Tibial artery (tissue), 4 donors: ENCODE results near the gene ADM5.

Source experiments
- DNase-seq, 2 donors: peaks; one replicate each; pipeline ENCODE4 v3.0.0-alpha.2; 2019
- H3K27ac ChIP-seq, 2 donors: fragments of 200-600 bp; sonication (generic) in 1 of 2; 1 replicate in 1 of 2; 2 replicates in 1 of 2; pipeline ENCODE4 v1.5.1; 2018 to 2019; ENCODE audit warnings: mild to moderate bottlenecking in 1 of 2
- H3K27me3 ChIP-seq, 2 donors: fragments of 200-600 bp; sonication (generic) in 1 of 2; one replicate each; pipeline versions ENCODE4 v1.5.1 to v1.6.0; 2016 to 2019
- H3K36me3 ChIP-seq, 3 donors: fragments of 200-600 bp; sonication (generic) in 2 of 3; one replicate each; pipeline ENCODE4 v1.5.1; 2016 to 2019; ENCODE audit warnings: mild to moderate bottlenecking in 2 of 3
- H3K4me1 ChIP-seq, 4 donors: fragments of 200-600 bp; sonication (generic) in 2 of 4; 1 replicate in 3 of 4; 2 replicates in 1 of 4; pipeline ENCODE4 v1.5.1; 2016 to 2019
- H3K4me3 ChIP-seq, 2 donors: fragments of 200-600 bp; sonication (generic) in 1 of 2; 1 replicate in 1 of 2; 2 replicates in 1 of 2; pipeline ENCODE4 v1.5.1; 2018 to 2019; ENCODE audit warnings: mild to moderate bottlenecking in 2 of 2
- H3K9me3 ChIP-seq, 3 donors: fragments of 200-600 bp; sonication (generic) in 1 of 3; one replicate each; pipeline ENCODE4 v1.5.1; 2016 to 2019
- intact Hi-C: fragments of 100-400 bp; cut with DNase I; formaldehyde crosslinking; loops from one replicate; pipeline ENCODE4 v1.15.0; 2023; ENCODE audit warnings: low total_unique reads
- TF ChIP-seq, protein P1 (sequence below), 2 experiments: fragments of 200-600 bp in 1 of 2; fragments of 450-650 bp in 1 of 2; IDR thresholded peaks; one replicate each; pipeline ENCODE4 v1.5.1; 2017 to 2019; ENCODE audit warnings: antibody characterized with exemption in 2 of 2, mild to moderate bottlenecking in 1 of 2, moderate library complexity in 1 of 2

ADM5 gene

DNA sequence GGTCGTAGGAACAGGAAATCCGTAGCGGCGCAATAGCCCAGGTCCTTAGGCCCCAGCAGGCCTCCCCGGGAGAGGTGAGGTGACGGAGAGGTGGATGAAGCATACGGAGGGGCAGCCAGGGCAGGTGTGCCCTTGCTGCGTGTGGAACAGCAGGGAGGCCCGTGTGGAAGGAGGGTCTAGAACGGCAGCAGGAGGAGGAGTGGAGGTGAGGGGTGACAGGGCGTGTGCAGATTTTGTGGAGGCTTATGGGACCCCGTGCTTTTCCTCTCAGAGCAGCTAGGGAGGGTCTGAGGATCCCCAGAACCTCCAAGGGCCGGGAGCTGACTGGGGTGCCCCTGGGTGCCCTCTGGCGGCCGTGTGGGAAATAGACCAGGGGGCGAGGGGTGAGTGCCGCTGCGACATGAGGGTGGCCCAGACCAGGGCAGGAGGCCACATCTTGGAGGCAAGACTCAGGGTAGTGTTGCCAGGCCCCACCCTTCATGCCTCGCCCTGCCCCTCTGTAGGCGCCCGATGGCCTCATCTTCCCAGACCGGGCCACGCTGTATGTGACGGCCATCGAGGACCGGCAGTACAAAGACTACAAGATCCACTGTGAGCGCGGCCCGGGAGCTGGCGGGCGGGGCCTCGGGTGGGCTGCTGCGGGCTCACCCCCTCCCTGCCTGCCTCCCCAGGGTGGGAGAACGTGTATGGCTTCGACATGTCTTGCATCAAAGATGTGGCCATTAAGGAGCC, 5.0 kb upstream of the ADM5 start:
- Histone ChIP-seq H3K4me1 (peaks cover 0 to 24% (median 20%) of the 10 kb centered on the region in 4 donors), H3K27me3 (peaks cover 0 to 1% of the 10 kb centered on the region in 2 donors), H3K9me3 (no peaks in the 10 kb centered on the region), H3K4me3 (no peak overlapping the region), H3K36me3 (peaks cover 53 to 76% (median 70%) of the 10 kb centered on the region in 3 donors), H3K27ac (no peak overlapping the region)
- TF ChIP-seq, protein P1, sequence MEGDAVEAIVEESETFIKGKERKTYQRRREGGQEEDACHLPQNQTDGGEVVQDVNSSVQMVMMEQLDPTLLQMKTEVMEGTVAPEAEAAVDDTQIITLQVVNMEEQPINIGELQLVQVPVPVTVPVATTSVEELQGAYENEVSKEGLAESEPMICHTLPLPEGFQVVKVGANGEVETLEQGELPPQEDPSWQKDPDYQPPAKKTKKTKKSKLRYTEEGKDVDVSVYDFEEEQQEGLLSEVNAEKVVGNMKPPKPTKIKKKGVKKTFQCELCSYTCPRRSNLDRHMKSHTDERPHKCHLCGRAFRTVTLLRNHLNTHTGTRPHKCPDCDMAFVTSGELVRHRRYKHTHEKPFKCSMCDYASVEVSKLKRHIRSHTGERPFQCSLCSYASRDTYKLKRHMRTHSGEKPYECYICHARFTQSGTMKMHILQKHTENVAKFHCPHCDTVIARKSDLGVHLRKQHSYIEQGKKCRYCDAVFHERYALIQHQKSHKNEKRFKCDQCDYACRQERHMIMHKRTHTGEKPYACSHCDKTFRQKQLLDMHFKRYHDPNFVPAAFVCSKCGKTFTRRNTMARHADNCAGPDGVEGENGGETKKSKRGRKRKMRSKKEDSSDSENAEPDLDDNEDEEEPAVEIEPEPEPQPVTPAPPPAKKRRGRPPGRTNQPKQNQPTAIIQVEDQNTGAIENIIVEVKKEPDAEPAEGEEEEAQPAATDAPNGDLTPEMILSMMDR (IDR thresholded peaks at IDR 0.05): peak in 1 of 2 experiments; percentile 12
- DNase-seq: no peak
- intact Hi-C loops: no loop called here

DNA sequence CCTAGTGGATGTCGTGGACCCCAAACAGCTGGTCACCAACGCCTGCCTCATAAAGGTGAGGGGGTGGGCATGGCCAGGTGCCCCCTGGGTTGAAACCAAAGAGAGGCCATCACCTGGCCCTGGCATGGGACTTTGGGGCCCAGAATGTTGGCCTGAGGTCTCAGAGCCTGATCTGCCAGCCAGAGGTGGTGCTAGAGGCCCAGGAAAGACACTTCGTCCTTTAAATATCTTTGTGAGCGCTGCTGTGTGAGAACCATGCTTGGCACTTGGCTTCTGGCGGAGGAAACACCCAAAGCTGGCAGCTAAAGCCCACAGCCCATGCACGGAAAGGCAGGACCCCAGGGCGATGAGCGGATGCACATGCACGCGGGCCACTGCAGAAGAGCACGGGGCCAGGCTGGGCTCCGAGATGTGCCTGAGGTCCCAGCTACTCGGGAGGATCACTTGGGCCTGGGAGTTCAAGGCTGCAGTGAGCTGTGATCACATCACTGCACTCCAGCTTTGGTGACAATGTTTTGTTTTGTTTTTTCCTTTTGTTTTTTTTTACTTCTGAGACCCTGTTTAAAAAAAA, 4.3 kb upstream of the ADM5 start:
- Histone ChIP-seq H3K4me1 (peaks cover 0 to 24% (median 20%) of the 10 kb centered on the region in 4 donors), H3K27ac (no peak overlapping the region), H3K4me3 (no peak overlapping the region), H3K27me3 (peaks cover 0 to 3% of the 10 kb centered on the region in 2 donors), H3K9me3 (no peaks in the 10 kb centered on the region), H3K36me3 (peaks cover 53 to 76% (median 70%) of the 10 kb centered on the region in 3 donors)
- no peak for DNase-seq
- intact Hi-C loops: no loop called here
- TF ChIP-seq, protein P1 (IDR thresholded peaks at IDR 0.05): no peak

DNA sequence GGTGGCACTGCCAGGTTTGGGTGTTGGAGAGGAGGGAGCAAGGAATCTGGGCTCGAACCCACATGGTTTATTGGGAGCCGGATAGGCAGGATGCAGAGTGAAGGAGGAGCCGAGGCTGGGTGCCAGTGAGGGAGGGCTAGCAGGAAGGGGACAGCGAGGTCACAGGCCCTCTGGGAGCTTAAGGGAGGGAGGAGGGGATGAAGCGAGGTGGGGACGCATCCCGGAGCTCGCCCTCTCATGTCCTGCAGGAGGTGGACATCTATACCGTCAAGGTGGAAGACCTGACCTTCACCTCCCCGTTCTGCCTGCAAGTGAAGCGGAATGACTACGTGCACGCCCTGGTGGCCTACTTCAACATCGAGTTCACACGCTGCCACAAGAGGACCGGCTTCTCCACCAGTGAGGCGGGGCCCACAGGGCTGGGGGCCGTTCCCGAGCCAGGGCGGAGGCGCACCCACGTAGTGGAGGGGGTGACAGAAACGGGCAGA, 3.5 kb upstream of the ADM5 start:
- no peak for DNase-seq
- peaks cover 0 to 24% (median 20%) of the 10 kb centered on the region in 4 donors for H3K4me1 ChIP-seq
- peaks cover 53 to 73% (median 70%) of the 10 kb centered on the region in 3 donors for H3K36me3 ChIP-seq
- H3K27me3 ChIP-seq: peaks cover 0 to 3% of the 10 kb centered on the region in 2 donors
- TF ChIP-seq, protein P1 (IDR thresholded peaks at IDR 0.05): no peak
- no peak overlapping the region for H3K27ac ChIP-seq
- no peak overlapping the region for H3K4me3 ChIP-seq
- no peaks in the 10 kb centered on the region for H3K9me3 ChIP-seq
- intact Hi-C loops: no loop called here

DNA sequence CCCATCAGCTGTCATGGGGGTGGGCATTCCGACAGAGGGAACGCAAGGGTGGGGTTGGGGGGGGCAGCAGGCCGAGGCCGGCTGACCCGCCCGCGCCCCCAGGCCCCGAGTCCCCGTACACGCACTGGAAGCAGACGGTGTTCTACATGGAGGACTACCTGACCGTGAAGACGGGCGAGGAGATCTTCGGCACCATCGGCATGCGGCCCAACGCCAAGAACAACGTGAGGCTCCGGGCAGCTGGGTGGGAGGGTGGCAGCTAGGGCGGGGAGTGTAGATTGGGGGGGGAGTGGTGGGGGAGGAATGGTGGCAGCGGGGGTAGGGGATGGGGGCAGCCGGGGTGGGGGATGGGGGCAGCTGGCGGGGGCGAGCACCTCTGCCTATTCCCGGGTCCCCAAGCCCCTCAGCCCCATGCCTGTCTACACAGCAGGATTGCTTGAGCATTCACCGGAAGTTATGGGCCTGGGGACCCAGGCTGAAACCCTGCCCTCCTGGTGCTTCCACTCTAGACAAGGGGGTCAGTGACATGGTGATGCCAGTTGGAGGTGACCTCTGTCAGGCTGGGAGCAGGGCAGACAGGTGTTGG, 2.8 kb upstream of the ADM5 start:
- no peak for DNase-seq
- no peak overlapping the region for H3K4me3 ChIP-seq
- H3K27me3 ChIP-seq: peaks cover 0 to 10% of the 10 kb centered on the region in 2 donors
- H3K27ac ChIP-seq: no peak overlapping the region
- peaks cover 0 to 27% (median 24%) of the 10 kb centered on the region in 4 donors for H3K4me1 ChIP-seq
- TF ChIP-seq, protein P1 (IDR thresholded peaks at IDR 0.05): no peak
- H3K9me3 ChIP-seq: no peaks in the 10 kb centered on the region
- H3K36me3 ChIP-seq: peaks cover 47 to 66% (median 65%) of the 10 kb centered on the region in 3 donors
- intact Hi-C loops: no loop called here

DNA sequence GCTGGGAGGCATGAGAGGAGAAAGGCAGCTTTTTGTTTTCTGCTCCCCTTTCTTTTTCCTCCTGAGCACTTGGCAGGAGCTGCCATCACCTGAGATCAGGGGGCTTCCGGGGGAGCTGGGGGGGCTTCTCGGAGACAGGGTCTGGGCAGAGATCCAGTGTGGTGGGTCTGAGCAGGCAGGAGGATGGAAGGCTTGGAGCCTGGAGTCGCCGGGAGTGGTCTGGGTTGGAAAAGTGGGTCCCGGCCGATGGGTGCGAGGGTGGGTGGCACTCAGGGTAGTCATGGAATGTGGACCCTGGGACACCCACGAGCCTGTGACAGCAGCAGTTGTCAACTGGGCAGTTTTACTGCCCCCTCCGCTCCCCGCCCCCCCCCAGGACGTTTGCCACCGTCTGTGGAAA, 2.2 kb upstream of the ADM5 start:
- intact Hi-C loops: no loop called here
- Histone ChIP-seq H3K36me3 (peaks cover 41 to 60% (median 59%) of the 10 kb centered on the region in 3 donors), H3K4me3 (no peak overlapping the region), H3K9me3 (no peaks in the 10 kb centered on the region), H3K27me3 (peaks cover 0 to 15% of the 10 kb centered on the region in 2 donors), H3K4me1 (peaks cover 0 to 31% (median 25%) of the 10 kb centered on the region in 4 donors), H3K27ac (no peak overlapping the region)
- DNase-seq: no peak
- TF ChIP-seq, protein P1 (IDR thresholded peaks at IDR 0.05): no peak
